KMS-11 (cell line): ENCODE data around the gene GEN1.

Experiments
- H2AFZ ChIP-seq: fragments of 200-600 bp; sonication (generic); 2 replicates; pipeline ENCODE4 v1.6.1; 2016; ENCODE audit warnings: antibody characterized with exemption, mixed run types, low read depth
- H3K27ac ChIP-seq: fragments of 200-600 bp; sonication (generic); 2 replicates; pipeline ENCODE4 v1.6.1; 2016; ENCODE audit warnings: mild to moderate bottlenecking, mixed run types
- H3K27me3 ChIP-seq: fragments of 200-600 bp; sonication (generic); 2 replicates; pipeline ENCODE4 v1.6.1; 2017; ENCODE audit warnings: mild to moderate bottlenecking, low read depth, mixed run types, moderate library complexity; ENCODE audit not compliant: insufficient read depth
- H3K36me3 ChIP-seq: fragments of 200-600 bp; sonication (generic); 2 replicates; pipeline ENCODE4 v1.6.1; 2017; ENCODE audit warnings: mild to moderate bottlenecking, mixed run types; ENCODE audit not compliant: insufficient read depth
- H3K4me1 ChIP-seq: fragments of 200-600 bp; sonication (generic); 2 replicates; pipeline ENCODE4 v1.6.1; 2016; ENCODE audit warnings: mild to moderate bottlenecking, low read depth, mixed run types; ENCODE audit not compliant: poor library complexity, severe bottlenecking
- H3K4me2 ChIP-seq: fragments of 200-600 bp; sonication (generic); 2 replicates; pipeline ENCODE4 v1.7.0; 2016; ENCODE audit warnings: mild to moderate bottlenecking, mixed run types
- H3K4me3 ChIP-seq: fragments of 200-600 bp; sonication (generic); IDR thresholded peaks from 2 replicates; pipeline ENCODE4 v1.6.1; 2017; ENCODE audit warnings: low read depth, low read length, mixed read lengths; ENCODE audit not compliant: insufficient read depth
- H3K79me2 ChIP-seq: fragments of 200-600 bp; sonication (generic); 2 replicates; pipeline ENCODE4 v1.6.1; 2016; ENCODE audit warnings: low read depth, mixed run types; ENCODE audit not compliant: insufficient read depth
- H3K9ac ChIP-seq: fragments of 200-600 bp; sonication (generic); 2 replicates; pipeline ENCODE4 v1.6.1; 2016; ENCODE audit warnings: mild to moderate bottlenecking, mixed run types
- H4K20me1 ChIP-seq: fragments of 200-600 bp; sonication (generic); 2 replicates; pipeline ENCODE4 v1.6.1; 2016; ENCODE audit warnings: mild to moderate bottlenecking, mixed run types; ENCODE audit not compliant: insufficient read depth
- TF ChIP-seq, protein P1 (sequence below): fragments of 200-600 bp; sonication (generic); conservative IDR thresholded peaks from 2 replicates; pipeline ENCODE4 v1.6.1; 2017; ENCODE audit warnings: low read depth, mild to moderate bottlenecking, antibody characterized with exemption, low read length, moderate library complexity, mixed read lengths

The GEN1 gene, protein sequence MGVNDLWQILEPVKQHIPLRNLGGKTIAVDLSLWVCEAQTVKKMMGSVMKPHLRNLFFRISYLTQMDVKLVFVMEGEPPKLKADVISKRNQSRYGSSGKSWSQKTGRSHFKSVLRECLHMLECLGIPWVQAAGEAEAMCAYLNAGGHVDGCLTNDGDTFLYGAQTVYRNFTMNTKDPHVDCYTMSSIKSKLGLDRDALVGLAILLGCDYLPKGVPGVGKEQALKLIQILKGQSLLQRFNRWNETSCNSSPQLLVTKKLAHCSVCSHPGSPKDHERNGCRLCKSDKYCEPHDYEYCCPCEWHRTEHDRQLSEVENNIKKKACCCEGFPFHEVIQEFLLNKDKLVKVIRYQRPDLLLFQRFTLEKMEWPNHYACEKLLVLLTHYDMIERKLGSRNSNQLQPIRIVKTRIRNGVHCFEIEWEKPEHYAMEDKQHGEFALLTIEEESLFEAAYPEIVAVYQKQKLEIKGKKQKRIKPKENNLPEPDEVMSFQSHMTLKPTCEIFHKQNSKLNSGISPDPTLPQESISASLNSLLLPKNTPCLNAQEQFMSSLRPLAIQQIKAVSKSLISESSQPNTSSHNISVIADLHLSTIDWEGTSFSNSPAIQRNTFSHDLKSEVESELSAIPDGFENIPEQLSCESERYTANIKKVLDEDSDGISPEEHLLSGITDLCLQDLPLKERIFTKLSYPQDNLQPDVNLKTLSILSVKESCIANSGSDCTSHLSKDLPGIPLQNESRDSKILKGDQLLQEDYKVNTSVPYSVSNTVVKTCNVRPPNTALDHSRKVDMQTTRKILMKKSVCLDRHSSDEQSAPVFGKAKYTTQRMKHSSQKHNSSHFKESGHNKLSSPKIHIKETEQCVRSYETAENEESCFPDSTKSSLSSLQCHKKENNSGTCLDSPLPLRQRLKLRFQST

DNA sequence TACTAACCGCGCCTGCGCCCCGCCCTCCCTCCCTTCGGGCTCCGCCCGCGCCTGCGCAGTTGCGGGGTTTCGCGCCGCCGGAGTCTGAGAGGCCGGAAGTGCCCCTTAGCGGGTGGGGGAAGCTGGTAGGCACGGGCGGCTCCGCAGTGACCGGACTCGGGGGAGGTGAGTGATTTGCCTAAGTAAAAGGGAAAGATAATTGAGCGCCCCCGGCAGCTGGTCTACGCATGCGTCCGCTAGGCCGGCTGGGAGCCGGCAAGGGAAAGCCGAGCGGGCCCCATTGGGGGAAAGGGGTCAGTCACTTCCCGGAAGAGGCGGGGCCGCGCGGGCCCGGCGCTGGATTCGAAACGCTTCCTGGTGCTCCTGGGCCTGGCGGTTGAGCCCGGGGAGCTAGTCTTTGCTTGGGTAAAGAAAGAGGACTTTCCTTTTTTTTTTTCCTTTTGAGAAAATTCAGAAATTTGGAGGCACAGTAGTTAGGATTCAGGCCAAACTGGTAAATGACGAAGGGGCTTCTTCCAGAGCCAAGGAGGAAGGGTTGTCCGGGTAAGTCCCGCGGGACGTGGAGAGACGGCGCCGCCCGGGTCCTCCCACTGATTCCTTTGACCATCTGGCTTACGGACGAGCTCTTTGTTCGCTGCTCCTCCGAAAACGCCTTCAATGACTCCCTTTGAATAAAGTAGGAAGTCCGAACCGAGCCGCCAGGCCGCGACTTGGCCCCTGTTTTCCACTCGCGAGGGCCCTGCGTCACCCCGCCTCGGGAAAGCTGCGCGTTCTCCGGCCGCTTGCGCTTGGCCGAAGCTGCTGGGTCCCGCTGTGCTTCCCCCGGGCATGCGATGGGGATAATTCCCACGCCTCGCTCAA is at the start of gene GEN1, which contains the start of gene SMC6:
Gene GEN1 (plus strand): TSS at position 336 of the 861 bp plus-strand sequence. CDS start 5,806 bp downstream, outside the sequence.
Gene SMC6 (minus strand): TSS at position 8 of the 861 bp plus-strand sequence. CDS start 7,864 bp downstream, outside the sequence.
- H3K4me1 ChIP-seq, result peaks cover 66% of the 10 kb centered on the region
- H3K36me3 ChIP-seq, result no peaks in the 10 kb centered on the region
- H2AFZ ChIP-seq, result peak within 1 kb of the TSS; percentile 77

DNA sequence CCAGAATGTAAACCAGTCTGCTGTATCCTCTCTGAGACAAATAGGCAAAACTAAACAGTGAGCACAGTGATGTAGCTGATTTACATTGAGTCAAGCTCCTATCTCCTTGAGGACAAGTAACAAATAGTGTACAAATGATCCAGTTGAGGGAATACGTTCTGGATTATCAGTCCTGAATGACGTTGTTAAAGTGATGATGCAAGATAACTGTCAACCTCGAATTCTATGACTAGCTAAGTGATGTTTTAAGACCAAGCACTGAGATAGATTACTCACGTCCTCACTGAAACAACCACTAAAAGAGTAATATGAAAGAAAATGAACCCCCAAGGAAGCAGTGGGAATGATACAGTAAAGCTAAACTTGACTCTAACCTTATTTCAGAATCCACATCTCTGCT is 47.1 kb upstream of the GEN1 start:
- H3K79me2 ChIP-seq, result no peaks in the 10 kb centered on the region
- H3K36me3 ChIP-seq, result no peaks in the 10 kb centered on the region; the same call in none of the 2 replicates
- H2AFZ ChIP-seq, result no peak overlapping the region
- no peaks in the 10 kb centered on the region for H3K4me1 ChIP-seq
- H3K9ac ChIP-seq, result no peak overlapping the region
- H3K4me2 ChIP-seq, result no peak overlapping the region
- H4K20me1 ChIP-seq, result no peaks in the 10 kb centered on the region
- TF ChIP-seq, protein P1, sequence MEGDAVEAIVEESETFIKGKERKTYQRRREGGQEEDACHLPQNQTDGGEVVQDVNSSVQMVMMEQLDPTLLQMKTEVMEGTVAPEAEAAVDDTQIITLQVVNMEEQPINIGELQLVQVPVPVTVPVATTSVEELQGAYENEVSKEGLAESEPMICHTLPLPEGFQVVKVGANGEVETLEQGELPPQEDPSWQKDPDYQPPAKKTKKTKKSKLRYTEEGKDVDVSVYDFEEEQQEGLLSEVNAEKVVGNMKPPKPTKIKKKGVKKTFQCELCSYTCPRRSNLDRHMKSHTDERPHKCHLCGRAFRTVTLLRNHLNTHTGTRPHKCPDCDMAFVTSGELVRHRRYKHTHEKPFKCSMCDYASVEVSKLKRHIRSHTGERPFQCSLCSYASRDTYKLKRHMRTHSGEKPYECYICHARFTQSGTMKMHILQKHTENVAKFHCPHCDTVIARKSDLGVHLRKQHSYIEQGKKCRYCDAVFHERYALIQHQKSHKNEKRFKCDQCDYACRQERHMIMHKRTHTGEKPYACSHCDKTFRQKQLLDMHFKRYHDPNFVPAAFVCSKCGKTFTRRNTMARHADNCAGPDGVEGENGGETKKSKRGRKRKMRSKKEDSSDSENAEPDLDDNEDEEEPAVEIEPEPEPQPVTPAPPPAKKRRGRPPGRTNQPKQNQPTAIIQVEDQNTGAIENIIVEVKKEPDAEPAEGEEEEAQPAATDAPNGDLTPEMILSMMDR, result no peak
- H3K27me3 ChIP-seq, result no peaks in the 10 kb centered on the region
- no peak overlapping the region for H3K4me3 ChIP-seq
- H3K27ac ChIP-seq, result no peak overlapping the region

More for the DNA sequence above, at the start of gene GEN1, which contains the start of gene SMC6:
- no peaks in the 10 kb centered on the region for H3K27me3 ChIP-seq
- peak within 1 kb of the TSS; percentile 82 for H3K9ac ChIP-seq
- TF ChIP-seq, protein P1, result no peak
- no peaks in the 10 kb centered on the region for H4K20me1 ChIP-seq
- H3K79me2 ChIP-seq, result peaks cover 73% of the 10 kb centered on the region
- H3K27ac ChIP-seq, result peak within 1 kb of the TSS; percentile 86
- H3K4me3 ChIP-seq, result peak within 1 kb of the TSS; percentile 54
- peak within 1 kb of the TSS; percentile 96 for H3K4me2 ChIP-seq

DNA sequence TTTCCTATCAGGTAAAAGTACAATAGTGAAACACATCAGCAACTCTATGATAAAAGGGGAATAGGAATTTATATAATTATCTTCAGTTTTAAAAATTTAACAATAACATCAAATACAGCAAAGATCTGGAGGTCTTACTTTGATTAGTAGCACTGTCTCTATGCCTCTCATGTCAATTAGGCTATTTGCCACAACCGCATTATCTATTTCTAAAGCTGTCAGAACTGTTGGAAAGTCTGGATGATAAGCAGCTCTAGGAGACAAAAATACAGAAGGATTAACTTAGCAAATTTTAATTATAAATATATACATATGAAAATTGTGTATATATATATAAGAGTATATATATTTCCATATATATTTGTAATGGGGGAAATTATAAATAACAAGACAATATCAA is 45.4 kb upstream of the GEN1 start:
- Histone ChIP-seq H4K20me1 (no peaks in the 10 kb centered on the region), H3K4me2 (no peak overlapping the region), H3K4me3 (no peak overlapping the region), H2AFZ (no peak overlapping the region), H3K9ac (no peak overlapping the region), H3K27ac (no peak overlapping the region), H3K79me2 (no peaks in the 10 kb centered on the region), H3K27me3 (no peaks in the 10 kb centered on the region), H3K36me3 (peaks cover 3% of the 10 kb centered on the region; the same call in 1 of the 2 replicates), H3K4me1 (no peaks in the 10 kb centered on the region)
- TF ChIP-seq, protein P1, result no peak

DNA sequence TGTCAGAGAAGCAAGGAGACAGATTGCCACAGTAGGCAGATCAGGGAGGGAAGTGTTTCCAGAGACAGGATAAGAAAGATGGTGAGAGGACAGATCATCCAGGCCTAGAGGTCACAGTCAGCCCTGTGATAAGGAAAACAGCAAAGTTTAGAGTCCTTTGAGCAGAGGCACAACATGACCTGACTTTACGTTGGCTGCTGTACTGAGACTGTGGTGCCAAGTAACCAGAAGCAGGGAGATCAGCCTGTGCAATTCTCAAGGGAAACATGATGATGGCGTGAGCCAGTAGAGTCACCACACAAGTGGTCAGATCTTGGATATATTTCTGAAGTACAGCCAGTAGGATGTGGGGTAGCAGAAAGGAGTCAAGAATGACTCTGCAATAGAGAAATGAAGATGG is 44.0 kb upstream of the GEN1 start:
- H3K79me2 ChIP-seq, result no peaks in the 10 kb centered on the region
- no peaks in the 10 kb centered on the region for H4K20me1 ChIP-seq
- H2AFZ ChIP-seq, result no peak overlapping the region
- H3K9ac ChIP-seq, result no peak overlapping the region
- H3K4me1 ChIP-seq, result no peaks in the 10 kb centered on the region
- H3K27me3 ChIP-seq, result no peaks in the 10 kb centered on the region
- H3K36me3 ChIP-seq, result peaks cover 3% of the 10 kb centered on the region; the same call in 1 of the 2 replicates
- TF ChIP-seq, protein P1, result no peak
- H3K4me2 ChIP-seq, result no peak overlapping the region
- H3K4me3 ChIP-seq, result no peak overlapping the region
- H3K27ac ChIP-seq, result no peak overlapping the region
